ENCODE results near the gene PIP. TPM values are rescaled to one million over a fixed set of nuclear protein-coding genes. Genes with fewer than 3 reads are reported as not detected.
A peak's percentile ranks its signal among the peaks of the same experiment; 100 is the strongest.

The PIP gene
- total RNA-seq, 1 experiment from 2014 or later, result not detected

GRCh38 chr7:143126146-143126545 is 5.7 kb upstream of the PIP start:
- H3K9me3 Mint-ChIP-seq (ENCODE audit: unreplicated experiment), result peaks cover 7% of the 10 kb centered on the region
- H3K27me3 Mint-ChIP-seq (ENCODE audit: insufficient read depth, unreplicated experiment), result no peaks in the 10 kb centered on the region
- CTCF ChIA-PET, result interaction anchor here (1.4 kb wide), 1 partner anchor 88 kb away, joined by 3 read pairs; no protein-coding TSS in a partner anchor
- intact Hi-C loops (cut with micrococcal nuclease), result no loop called here
- no peaks in the 10 kb centered on the region for H3K36me3 Mint-ChIP-seq (ENCODE audit: insufficient read depth, unreplicated experiment)
- no peak overlapping the region for H3K4me3 Mint-ChIP-seq (ENCODE audit: unreplicated experiment)
- no peak overlapping the region for H3K27ac Mint-ChIP-seq (ENCODE audit: low read depth, unreplicated experiment)
- DNase-seq (ENCODE audit: unreplicated experiment), result peak; percentile 57
- no peaks in the 10 kb centered on the region for H3K4me1 Mint-ChIP-seq (ENCODE audit: insufficient read depth, unreplicated experiment)
- no TSS peak for BruUV-seq (replicated peaks)
- POLR2A ChIA-PET, result no interaction called here
- no peak for TF ChIP-seq CTCF (IDR thresholded peaks at IDR 0.05; ENCODE audit: unreplicated experiment)

GRCh38 chr7:143129051-143129450 is 2.8 kb upstream of the PIP start:
- no TSS peak for BruUV-seq (replicated peaks)

GRCh38 chr7:143129477-143129876 is 2.4 kb upstream of the PIP start:
- H3K27me3 Mint-ChIP-seq (ENCODE audit: insufficient read depth, unreplicated experiment), result no peaks in the 10 kb centered on the region
- H3K9me3 Mint-ChIP-seq (ENCODE audit: unreplicated experiment), result peaks cover 3% of the 10 kb centered on the region
- CTCF ChIA-PET, result interaction anchor here (0.7 to 1.0 kb wide), 2 partner anchors 13 to 85 kb away, joined by 3 to 6 read pairs; no protein-coding TSS in a partner anchor
- no peak for DNase-seq (ENCODE audit: unreplicated experiment)
- no peak overlapping the region for H3K4me3 Mint-ChIP-seq (ENCODE audit: unreplicated experiment)
- POLR2A ChIA-PET, result no interaction called here
- TF ChIP-seq CTCF (IDR thresholded peaks at IDR 0.05; ENCODE audit: unreplicated experiment), result no peak
- H3K4me1 Mint-ChIP-seq (ENCODE audit: insufficient read depth, unreplicated experiment), result no peaks in the 10 kb centered on the region
- no TSS peak for BruUV-seq (replicated peaks)
- H3K27ac Mint-ChIP-seq (ENCODE audit: low read depth, unreplicated experiment), result no peak overlapping the region
- intact Hi-C loops (cut with micrococcal nuclease), result no loop called here
- H3K36me3 Mint-ChIP-seq (ENCODE audit: insufficient read depth, unreplicated experiment), result no peaks in the 10 kb centered on the region

More at GRCh38 chr7:143129051-143129450, 2.8 kb upstream of the PIP start:
- Mint-ChIP-seq H3K27me3 (ENCODE audit: insufficient read depth, unreplicated experiment) (no peaks in the 10 kb centered on the region), H3K27ac (ENCODE audit: low read depth, unreplicated experiment) (no peak overlapping the region), H3K4me3 (ENCODE audit: unreplicated experiment) (no peak overlapping the region), H3K4me1 (ENCODE audit: insufficient read depth, unreplicated experiment) (no peaks in the 10 kb centered on the region), H3K9me3 (ENCODE audit: unreplicated experiment) (peaks cover 7% of the 10 kb centered on the region), H3K36me3 (ENCODE audit: insufficient read depth, unreplicated experiment) (no peaks in the 10 kb centered on the region)
- CTCF ChIA-PET, result interaction anchor here (0.7 kb wide), 1 partner anchor 13 kb away, joined by 3 read pairs; no protein-coding TSS in a partner anchor
- intact Hi-C loops (cut with micrococcal nuclease), result no loop called here
- TF ChIP-seq CTCF (IDR thresholded peaks at IDR 0.05; ENCODE audit: unreplicated experiment), result no peak
- no peak for DNase-seq (ENCODE audit: unreplicated experiment)
- POLR2A ChIA-PET, result no interaction called here

GRCh38 chr7:143130541-143130940 is 1.3 kb upstream of the PIP start:
- POLR2A ChIA-PET, result no interaction called here
- H3K4me3 Mint-ChIP-seq (ENCODE audit: unreplicated experiment), result no peak overlapping the region
- DNase-seq (ENCODE audit: unreplicated experiment), result no peak
- no peak overlapping the region for H3K27ac Mint-ChIP-seq (ENCODE audit: low read depth, unreplicated experiment)
- no peak for TF ChIP-seq CTCF (IDR thresholded peaks at IDR 0.05; ENCODE audit: unreplicated experiment)
- no peaks in the 10 kb centered on the region for H3K36me3 Mint-ChIP-seq (ENCODE audit: insufficient read depth, unreplicated experiment)
- CTCF ChIA-PET, result interaction anchor here (0.8 to 1.2 kb wide), 2 partner anchors 8 to 84 kb away, joined by 3 read pairs; no protein-coding TSS in a partner anchor
- intact Hi-C loops (cut with micrococcal nuclease), result no loop called here
- H3K9me3 Mint-ChIP-seq (ENCODE audit: unreplicated experiment), result no peaks in the 10 kb centered on the region
- H3K4me1 Mint-ChIP-seq (ENCODE audit: insufficient read depth, unreplicated experiment), result no peaks in the 10 kb centered on the region
- H3K27me3 Mint-ChIP-seq (ENCODE audit: insufficient read depth, unreplicated experiment), result peaks cover 8% of the 10 kb centered on the region
- no TSS peak for BruUV-seq (replicated peaks)

Data from MCF 10A (cell line).